Suprapubic skin (tissue), 4 donors: Measurements from ENCODE around the gene IGF1.

Experiments
- CTCF ChIP-seq, 2 donors: fragments of 200-600 bp in 1 of 2; fragments of 450-650 bp in 1 of 2; sonication (generic) in 1 of 2; IDR thresholded peaks; one replicate each; pipeline ENCODE4 v1.5.1; 2016 to 2019; ENCODE audit warnings: antibody characterized with exemption in 2 of 2, mild to moderate bottlenecking in 1 of 2, moderate library complexity in 1 of 2
- EP300 ChIP-seq: sonication (generic); formaldehyde crosslinking; IDR thresholded peaks from one replicate; pipeline ENCODE4 v1.6.1; 2017; ENCODE audit warnings: antibody characterized with exemption
- POLR2A ChIP-seq, 2 donors: fragments of 450-650 bp; IDR thresholded peaks; one replicate each; pipeline ENCODE4 v1.6.1; 2017; ENCODE audit warnings: antibody characterized with exemption in 2 of 2, mild to moderate bottlenecking in 2 of 2, moderate library complexity in 2 of 2
- POLR2AphosphoS5 ChIP-seq, 3 donors: sonication (generic); formaldehyde crosslinking; IDR thresholded peaks; one replicate each; pipeline ENCODE4 v1.6.1; 2017; ENCODE audit warnings: antibody characterized with exemption in 3 of 3

- no peak for TF ChIP-seq CTCF (IDR thresholded peaks at IDR 0.05)
- TF ChIP-seq EP300, result no peak
- no peak for TF ChIP-seq POLR2AphosphoS5 (IDR thresholded peaks at IDR 0.05)
- no peak for TF ChIP-seq POLR2A (IDR thresholded peaks at IDR 0.05)
These were observed 115.7 kb downstream of the IGF1 start for GRCh38 chr12:102364709-102365108.
